Measurements from ENCODE around the gene EPB41L1.

Gene EPB41L1

GRCh38 chr20:36243726-36244125 is 89.2 kb downstream of the EPB41L1 start:
- no peak for DNase-seq (ENCODE audit: low read depth)
- H3K4me3 ChIP-seq (ENCODE audit: low read length), result no peak overlapping the region
- TF ChIP-seq, protein P1, sequence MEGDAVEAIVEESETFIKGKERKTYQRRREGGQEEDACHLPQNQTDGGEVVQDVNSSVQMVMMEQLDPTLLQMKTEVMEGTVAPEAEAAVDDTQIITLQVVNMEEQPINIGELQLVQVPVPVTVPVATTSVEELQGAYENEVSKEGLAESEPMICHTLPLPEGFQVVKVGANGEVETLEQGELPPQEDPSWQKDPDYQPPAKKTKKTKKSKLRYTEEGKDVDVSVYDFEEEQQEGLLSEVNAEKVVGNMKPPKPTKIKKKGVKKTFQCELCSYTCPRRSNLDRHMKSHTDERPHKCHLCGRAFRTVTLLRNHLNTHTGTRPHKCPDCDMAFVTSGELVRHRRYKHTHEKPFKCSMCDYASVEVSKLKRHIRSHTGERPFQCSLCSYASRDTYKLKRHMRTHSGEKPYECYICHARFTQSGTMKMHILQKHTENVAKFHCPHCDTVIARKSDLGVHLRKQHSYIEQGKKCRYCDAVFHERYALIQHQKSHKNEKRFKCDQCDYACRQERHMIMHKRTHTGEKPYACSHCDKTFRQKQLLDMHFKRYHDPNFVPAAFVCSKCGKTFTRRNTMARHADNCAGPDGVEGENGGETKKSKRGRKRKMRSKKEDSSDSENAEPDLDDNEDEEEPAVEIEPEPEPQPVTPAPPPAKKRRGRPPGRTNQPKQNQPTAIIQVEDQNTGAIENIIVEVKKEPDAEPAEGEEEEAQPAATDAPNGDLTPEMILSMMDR (conservative IDR thresholded peaks at IDR 0.05; ENCODE audit: low read depth, low read length), result no peak

DNA sequence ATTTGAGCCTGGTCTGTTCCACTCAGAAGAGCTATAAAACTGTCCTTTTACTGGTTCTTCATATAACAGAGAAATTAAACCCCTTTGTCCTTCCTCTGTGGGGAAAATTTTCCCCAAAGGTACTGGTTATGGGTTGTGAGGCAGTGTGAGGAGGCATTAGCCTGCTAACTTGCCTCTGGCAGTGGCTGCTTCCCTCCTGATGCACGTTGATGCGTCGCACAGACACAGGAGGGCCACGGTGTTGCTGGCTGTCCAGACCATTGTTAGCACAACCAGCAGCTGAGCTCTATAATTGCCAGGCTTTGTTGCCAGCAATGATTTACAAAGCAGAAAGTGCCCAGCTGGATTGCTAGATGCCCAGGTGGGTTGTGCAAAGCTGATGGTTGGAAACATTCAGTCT is 91.9 kb downstream of the EPB41L1 start:
- TF ChIP-seq, protein P1 (conservative IDR thresholded peaks at IDR 0.05; ENCODE audit: low read depth, low read length), result no peak
- no peak for DNase-seq (ENCODE audit: low read depth)
- H3K4me3 ChIP-seq (ENCODE audit: low read length), result no peak overlapping the region

- TF ChIP-seq, protein P1 (conservative IDR thresholded peaks at IDR 0.05; ENCODE audit: low read depth, low read length), result no peak
- no peak for DNase-seq (ENCODE audit: low read depth)
- no peak overlapping the region for H3K4me3 ChIP-seq (ENCODE audit: low read length)
Observed at GRCh38 chr20:36248836-36249235, 94.3 kb downstream of the EPB41L1 start.

- no peak for DNase-seq (ENCODE audit: low read depth)
- TF ChIP-seq, protein P1 (conservative IDR thresholded peaks at IDR 0.05; ENCODE audit: low read depth, low read length), result no peak
- no peak overlapping the region for H3K4me3 ChIP-seq (ENCODE audit: low read length)
Observed at GRCh38 chr20:36249450-36249849, 94.9 kb downstream of the EPB41L1 start.

DNA sequence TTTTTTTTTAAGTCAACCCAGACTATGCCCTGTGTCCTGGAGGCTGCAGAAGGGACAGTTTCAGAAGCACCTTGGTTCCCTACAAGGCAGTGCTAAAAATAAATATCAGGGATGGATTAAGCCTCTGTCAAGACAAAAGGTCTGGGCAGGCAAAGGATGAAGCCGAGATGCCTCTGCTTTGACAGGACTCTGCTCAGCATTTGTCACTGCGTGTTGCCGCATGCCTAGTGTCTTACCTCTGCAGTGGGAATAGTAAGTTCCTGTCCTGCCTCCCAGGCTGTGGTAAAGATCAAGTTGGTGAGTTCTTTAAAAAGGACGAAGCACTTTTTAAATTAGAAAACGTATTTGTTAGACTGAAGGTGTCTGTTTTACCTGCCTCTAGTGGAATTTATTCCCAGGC is 96.9 kb downstream of the EPB41L1 start:
- no peak overlapping the region for H3K4me3 ChIP-seq (ENCODE audit: low read length)
- TF ChIP-seq, protein P1 (conservative IDR thresholded peaks at IDR 0.05; ENCODE audit: low read depth, low read length), result no peak
- DNase-seq (ENCODE audit: low read depth), result no peak

DNA sequence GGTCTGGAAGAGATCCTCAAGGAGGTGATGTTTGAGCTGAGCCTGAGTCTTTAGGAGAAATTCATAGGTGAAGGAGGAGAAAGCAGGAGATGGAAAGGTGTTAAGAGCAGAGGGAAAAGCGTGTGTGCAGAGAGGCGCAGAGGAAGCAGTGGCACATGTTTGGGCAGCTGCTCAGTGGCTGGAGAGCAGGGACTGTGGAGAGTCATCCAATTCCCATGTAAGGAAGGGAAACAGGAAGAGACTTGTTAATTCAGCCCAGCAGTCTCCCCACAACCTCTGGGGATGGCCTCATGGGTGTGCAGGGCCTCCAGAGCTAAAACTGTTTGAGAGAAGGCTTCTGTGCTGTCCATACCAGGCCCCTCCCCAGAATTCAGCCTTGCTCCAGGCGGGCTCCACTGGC is 98.0 kb downstream of the EPB41L1 start:
- DNase-seq (ENCODE audit: low read depth), result no peak
- no peak overlapping the region for H3K4me3 ChIP-seq (ENCODE audit: low read length)
- TF ChIP-seq, protein P1 (conservative IDR thresholded peaks at IDR 0.05; ENCODE audit: low read depth, low read length), result no peak

DNA sequence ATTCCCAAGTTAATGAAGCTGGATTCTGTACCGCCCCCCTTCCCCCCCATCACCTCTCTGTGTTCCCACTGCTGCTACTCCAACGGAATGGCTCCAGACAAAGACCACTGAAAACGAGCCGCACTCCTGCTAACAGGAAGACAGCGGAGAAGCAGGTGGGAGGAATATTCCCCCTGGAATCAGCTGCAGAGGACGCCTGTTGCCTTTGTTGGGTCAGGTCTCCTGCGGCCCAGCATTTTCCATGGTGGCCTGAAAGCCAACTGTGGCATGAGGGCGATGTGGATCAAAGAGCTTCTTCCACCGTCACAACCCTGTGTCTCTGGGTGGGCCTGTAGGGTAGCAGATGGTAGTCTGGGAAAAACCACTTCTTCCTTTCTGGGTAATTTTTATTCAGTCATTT is 98.5 kb downstream of the EPB41L1 start:
- no peak overlapping the region for H3K4me3 ChIP-seq (ENCODE audit: low read length)
- TF ChIP-seq, protein P1 (conservative IDR thresholded peaks at IDR 0.05; ENCODE audit: low read depth, low read length), result no peak
- DNase-seq (ENCODE audit: low read depth), result no peak

Measured in retinal pigment epithelial cell (primary cell).